Heart left ventricle (tissue), 16 donors: ENCODE results near the gene CLCNKA. TPM values are rescaled to one million over a fixed set of nuclear protein-coding genes. Genes with fewer than 3 reads are reported as not detected.
A peak's percentile ranks its signal among the peaks of the same experiment; 100 is the strongest.

Experiments
- ATAC-seq, 4 donors: fragments of 200-7000 bp; cut with Tn5 transposase; one replicate each; pipeline ENCODE4 v1.9.1; 2020 to 2022; ENCODE audit warnings: moderate library complexity in 4 of 4, mild to moderate bottlenecking in 3 of 4, moderate number of reproducible peaks in 1 of 4
- DNase-seq, 5 donors: peaks; one replicate each; pipeline ENCODE4 v3.0.0-alpha.2; 2020
- H3K27ac ChIP-seq, 12 donors: fragments of 200-600 bp; sonication (generic) in 4 of 12; one replicate each; pipeline versions ENCODE4 v1.5.0 to v1.8.0; 2016 to 2022; ENCODE audit warnings: mild to moderate bottlenecking in 2 of 12
- H3K27me3 ChIP-seq, 9 donors: fragments of 200-600 bp; sonication (generic) in 2 of 9; one replicate each; pipeline versions ENCODE4 v1.5.1 to v1.8.0; 2016 to 2022; ENCODE audit warnings: mild to moderate bottlenecking in 3 of 9
- H3K36me3 ChIP-seq, 9 donors: fragments of 200-600 bp; sonication (generic) in 2 of 9; one replicate each; pipeline versions ENCODE4 v1.5.0 to v1.8.0; 2018 to 2022; ENCODE audit warnings: mild to moderate bottlenecking in 2 of 9
- H3K4me1 ChIP-seq, 12 donors: fragments of 200-600 bp; sonication (generic) in 4 of 12; one replicate each; pipeline versions ENCODE4 v1.5.0 to v1.8.0; 2016 to 2022; ENCODE audit warnings: mild to moderate bottlenecking in 3 of 12
- H3K4me3 ChIP-seq, 12 donors: fragments of 200-600 bp; sonication (generic) in 4 of 12; one replicate each; pipeline versions ENCODE4 v1.5.0 to v1.8.0; 2017 to 2022; ENCODE audit warnings: mild to moderate bottlenecking in 9 of 12, moderate library complexity in 4 of 12
- H3K9me3 ChIP-seq, 12 donors: fragments of 200-600 bp; sonication (generic) in 4 of 12; one replicate each; pipeline versions ENCODE4 v1.5.0 to v1.8.0; 2016 to 2022; ENCODE audit warnings: mild to moderate bottlenecking in 1 of 12
- CTCF ChIP-seq, 12 donors: fragments of 200-600 bp; sonication (generic) in 4 of 12; IDR thresholded peaks; one replicate each; pipeline versions ENCODE4 v1.5.0 to v1.8.0; 2018 to 2022; ENCODE audit warnings: antibody characterized with exemption in 12 of 12, mild to moderate bottlenecking in 5 of 12
- POLR2A ChIP-seq, 2 donors: fragments of 450-650 bp; IDR thresholded peaks; one replicate each; pipeline ENCODE4 v1.6.1; 2017; ENCODE audit warnings: antibody characterized with exemption in 2 of 2, mild to moderate bottlenecking in 2 of 2, moderate library complexity in 2 of 2
- WGBS, 4 donors: extraction: QIAGEN DNeasy Blood & Tissue Kit in 2 of 4; methylation state at CpG; one replicate each; pipeline versions ENCODE4 v1.1.5 to v1.1.7; 2013 to 2018; 5-methylcytosine and 5-hydroxymethylcytosine counted together
- intact Hi-C, 10 donors: fragments of 100-400 bp; cut with DNase I; formaldehyde crosslinking; loops; one replicate each; pipeline versions ENCODE4 v1.11.1 to v1.14.2; 2022
- polyA plus RNA-seq, 2 donors: library from polyadenylated mRNA; stranded (reverse); fragments of 200-250 nt; gene quantifications; one replicate each; pipeline ENCODE4 v1.2.3, GENCODE V29; 2013
- total RNA-seq, 9 donors: library from RNA; depleted of rRNA in 2 of 9; stranded (reverse); fragments of >200 nt in 2 of 9; fragmentation: NEBNext Ultra II Directional in 3 of 9; extraction: Animal tissue kit (Norgen Biotek cat#: 25700) in 3 of 9; gene quantifications; one replicate each; pipeline versions ENCODE4 v1.1.0 to v1.2.4, GENCODE V29; 2016 to 2023
- donor health status: ischemic (EF 13 %, LVEDD 7.1; RV severe dilation, severe dysfunction).
- donor health status: healthy with polysubstance abuse.
- donor health status: DM: no; HTN: yes; CAD: no.
- donor health status: DM: no; HTN: no; CAD: no.
- donor health status: ischemic (EF 25% LVEDD 6.9; RV normal size, moderate dysfunction).
- donor health status: ischemic (EF 25% LVEDD 5.7; RV mildly dilated, moderate dysfunction).
- donor health status: healthy.
- donor health status: DM: yes; HTN: yes; CAD: no.
- donor health status: ischemic (EF 35%, LVEDD 5.7; RV mildly dilated, moderate dysfunction).
- donor health status: nonischemic (EF 11% LVEDD 7.7; RV severe dilation, severe dysfunction).
- donor health status: DM: yes; HTN: yes; CAD: no.
- donor health status: PGD.
- donor health status: ischemic (EF 29% LVEDD 5.4; RV normal size, mild dysfunction).
- donor health status: nonischemic (EF 23%, LVEDD 6.1; RV moderate dilation, normal function).

The CLCNKA gene
- total and polyA plus RNA-seq, 11 donors: 0.25 to 1.1 (median 0.53) TPM; not detected in 2

- 63 to 73% (median 66%) methylated on average over 9 of the region's 9 CpGs for WGBS, 4 donors
- no peaks in the 10 kb centered on the region for H3K36me3 ChIP-seq
- no peak overlapping the region for H3K4me3 ChIP-seq
- intact Hi-C loops: loop anchor here in 2 of 10 donors (1.0 to 5.0 kb wide), 2 partner anchors 48 to 50 kb away; no protein-coding TSS in a partner anchor
- no peaks in the 10 kb centered on the region for H3K9me3 ChIP-seq
- peaks cover 0 to 5% (median 0%) of the 10 kb centered on the region in 12 donors for H3K4me1 ChIP-seq
- H3K27me3 ChIP-seq: no peaks in the 10 kb centered on the region
- no peak overlapping the region for H3K27ac ChIP-seq
- DNase-seq: no peak
- ATAC-seq: no peak
- TF ChIP-seq POLR2A (IDR thresholded peaks at IDR 0.05) (no peak), CTCF (IDR thresholded peaks at IDR 0.05) (peak in 1 of 12 donors; percentile 5)
These were observed 15.0 kb upstream of the CLCNKA start for GRCh38 chr1:16006552-16007485.

- no peak overlapping the region for H3K27ac ChIP-seq
- no peaks in the 10 kb centered on the region for H3K9me3 ChIP-seq
- ATAC-seq (no peak), DNase-seq (no peak)
- H3K4me1 ChIP-seq: peaks cover 0 to 13% (median 5%) of the 10 kb centered on the region in 12 donors
- intact Hi-C loops: loop anchor here in 6 of 10 donors (2.0 to 5.0 kb wide), 3 partner anchors 25 to 49 kb away; no protein-coding TSS in a partner anchor
- H3K27me3 ChIP-seq: no peaks in the 10 kb centered on the region
- 75 to 85% (median 83%) methylated on average over 6 of the region's 6 CpGs for WGBS, 4 donors
- no peaks in the 10 kb centered on the region for H3K36me3 ChIP-seq
- TF ChIP-seq POLR2A (IDR thresholded peaks at IDR 0.05): no peak
- no peak for TF ChIP-seq CTCF (IDR thresholded peaks at IDR 0.05)
- H3K4me3 ChIP-seq: no peak overlapping the region
These were observed 14.0 kb upstream of the CLCNKA start for GRCh38 chr1:16007671-16008341.

GRCh38 chr1:16009030-16009460 is 12.8 kb upstream of the CLCNKA start:
- DNase-seq (peak; percentile 76 to 88 (median 79)), ATAC-seq (peak in 2 of 4 donors; percentile 3 to 19)
- TF ChIP-seq CTCF (IDR thresholded peaks at IDR 0.05) (peak; percentile 94 to 99 (median 97)), POLR2A (IDR thresholded peaks at IDR 0.05) (no peak)
- no peaks in the 10 kb centered on the region for H3K9me3 ChIP-seq
- no peak overlapping the region for H3K4me3 ChIP-seq
- H3K27ac ChIP-seq: no peak overlapping the region
- WGBS, 4 donors: 0 to 3% (median 1%) methylated on average over 4 of the region's 4 CpGs
- intact Hi-C loops: loop anchor here (1.0 to 5.0 kb wide), 7 partner anchors 23 to 48 kb away; no protein-coding TSS in a partner anchor
- peaks cover 0 to 22% (median 15%) of the 10 kb centered on the region in 12 donors for H3K4me1 ChIP-seq
- no peaks in the 10 kb centered on the region for H3K36me3 ChIP-seq
- H3K27me3 ChIP-seq: peaks cover 0 to 5% (median 0%) of the 10 kb centered on the region in 9 donors
